GM18861 (cell line): ENCODE results near the gene TRIM75.
"Not testable (repeated sequence)": the region's sequence is repeated elsewhere in the genome, so short reads cannot be mapped to it uniquely, and the experiment has no call there.

Source experiments
- ATAC-seq: cut with Tn5 transposase; IDR thresholded peaks from one replicate; pipeline ENCODE4 v1.9.1; 2021; ENCODE audit not compliant: unreplicated experiment

TRIM75 gene

GRCh38 chr4:165077034-165077578 is 23.4 kb downstream of the TRIM75 start:
- no peak for ATAC-seq

GRCh38 chr4:165079476-165079875 is 25.8 kb downstream of the TRIM75 start:
- ATAC-seq, result no peak

- not testable (repeated sequence) for ATAC-seq
Measured at GRCh38 chr4:165084787-165085186, 31.1 kb downstream of the TRIM75 start.

DNA sequence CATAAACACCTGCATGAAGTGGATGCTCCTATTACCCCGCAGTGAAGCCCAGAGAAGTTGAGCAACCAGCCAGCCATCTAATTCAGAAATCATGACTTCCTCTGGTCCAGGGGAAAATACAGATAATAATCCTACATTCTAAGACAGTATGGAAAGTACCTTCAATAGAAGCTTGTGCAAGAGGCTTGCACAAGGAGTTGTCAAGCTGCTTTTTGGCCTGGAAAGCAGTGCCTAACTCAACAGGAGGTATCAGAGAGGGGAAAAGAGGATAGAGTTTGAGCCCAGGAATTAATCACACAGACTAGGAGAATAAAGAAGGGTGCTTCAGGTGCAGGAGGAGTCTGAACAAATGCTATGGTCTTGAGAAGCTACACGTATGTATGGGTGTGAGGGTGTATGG is 32.3 kb downstream of the TRIM75 start:
- no peak for ATAC-seq

DNA sequence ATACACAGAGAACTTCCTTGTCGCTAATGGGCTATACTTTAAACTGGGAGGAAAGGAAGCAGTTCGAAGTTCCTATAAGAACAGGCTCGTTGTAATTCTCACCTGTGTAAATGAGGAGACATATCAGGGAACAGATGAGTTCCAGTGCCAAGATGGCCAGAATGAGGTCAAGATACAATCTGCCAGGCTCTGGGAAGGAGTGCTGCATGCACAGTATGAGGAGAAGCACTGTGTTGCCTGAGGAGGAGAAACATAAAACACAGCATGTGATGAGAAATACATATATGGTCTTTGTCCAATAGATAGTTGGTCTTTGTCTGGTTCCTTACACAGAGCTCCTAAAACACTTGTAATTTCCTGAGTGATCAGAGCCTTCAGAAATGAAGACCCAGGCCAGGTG is 34.7 kb downstream of the TRIM75 start:
- no peak for ATAC-seq

- not testable (repeated sequence) for ATAC-seq
Measured at GRCh38 chr4:165092187-165092586, 38.5 kb downstream of the TRIM75 start.

DNA sequence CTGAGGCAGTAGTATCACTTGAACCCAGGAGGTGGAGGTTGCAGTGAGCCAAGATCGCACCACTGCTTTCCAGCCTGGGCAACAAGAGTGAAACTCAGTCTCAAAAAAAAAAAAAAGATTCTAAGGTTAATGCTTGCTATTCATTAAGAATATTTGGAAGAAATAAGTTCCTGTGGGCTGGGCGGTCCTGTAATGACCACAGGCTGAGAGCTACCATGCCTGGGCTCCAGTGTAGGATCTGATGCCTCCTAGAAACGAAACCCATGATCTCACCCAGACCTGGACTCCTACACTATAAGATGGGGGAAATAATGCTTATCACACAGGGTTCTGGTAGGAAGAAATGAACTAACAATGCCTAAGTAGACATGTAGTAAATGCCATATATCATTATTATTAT is 41.2 kb downstream of the TRIM75 start:
- ATAC-seq, result no peak

- no peak for ATAC-seq
Measured at GRCh38 chr4:165095291-165095690, 41.6 kb downstream of the TRIM75 start.

DNA sequence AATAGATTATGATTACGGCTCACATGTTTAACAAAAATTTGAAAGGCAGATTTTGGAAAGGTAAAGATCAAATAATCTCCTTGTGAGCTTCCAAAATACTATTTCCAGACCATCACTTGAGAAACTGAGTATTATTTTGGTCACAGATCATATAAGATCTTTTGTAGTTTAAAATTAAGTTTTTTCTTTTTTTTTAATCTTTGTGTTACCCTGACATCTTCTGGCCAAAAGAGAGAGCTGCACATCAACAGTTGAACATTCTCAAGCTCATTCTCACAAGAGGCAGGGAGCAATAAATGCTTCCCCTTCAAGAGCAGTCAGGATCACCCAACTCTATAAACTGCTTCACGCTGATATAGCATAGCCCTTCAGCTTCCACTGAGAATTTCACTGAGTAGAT is 43.1 kb downstream of the TRIM75 start:
- no peak for ATAC-seq

- no peak for ATAC-seq
Measured at GRCh38 chr4:165101641-165102040, 48.0 kb downstream of the TRIM75 start.

GRCh38 chr4:165106518-165106917 is 52.9 kb downstream of the TRIM75 start:
- ATAC-seq, result no peak
